ENCODE data around the gene CRYGS.

The CRYGS gene

GRCh38 chr3:186571644-186572013 is 27.4 kb upstream of the CRYGS start:
- Histone ChIP-seq H3K4me3 (ENCODE audit: low read length) (peak overlapping the region; percentile 91), H3K4me2 (ENCODE audit: low read length) (peak overlapping the region; percentile 86), H4K20me1 (ENCODE audit: control insufficient read depth, insufficient read depth, low read depth, low read length) (no peaks in the 10 kb centered on the region), H3K9me2 (replicated peaks; ENCODE audit: control insufficient read depth, low read length) (no peaks in the 10 kb centered on the region), H3K36me3 (ENCODE audit: control insufficient read depth, low read length) (peaks cover 62% of the 10 kb centered on the region), H3K4me1 (ENCODE audit: control insufficient read depth, low read length) (peaks cover 31% of the 10 kb centered on the region), H3K79me2 (ENCODE audit: control insufficient read depth, low read length) (peaks cover 88% of the 10 kb centered on the region), H3F3A (ENCODE audit: control insufficient read depth, insufficient read depth) (no peaks in the 10 kb centered on the region; the same call in 1 of the 2 replicates), H3K9me3 (ENCODE audit: control insufficient read depth, insufficient read depth, low read length) (no peaks in the 10 kb centered on the region), H3K27me3 (ENCODE audit: control insufficient read depth, low read length) (no peaks in the 10 kb centered on the region), H3K27ac (ENCODE audit: low read depth, low read length) (no peak overlapping the region)
- no peak for TF ChIP-seq EZH2phosphoT487 (IDR thresholded peaks at IDR 0.05; ENCODE audit: borderline replicate concordance, low read length)
- TF ChIP-seq, protein P1, sequence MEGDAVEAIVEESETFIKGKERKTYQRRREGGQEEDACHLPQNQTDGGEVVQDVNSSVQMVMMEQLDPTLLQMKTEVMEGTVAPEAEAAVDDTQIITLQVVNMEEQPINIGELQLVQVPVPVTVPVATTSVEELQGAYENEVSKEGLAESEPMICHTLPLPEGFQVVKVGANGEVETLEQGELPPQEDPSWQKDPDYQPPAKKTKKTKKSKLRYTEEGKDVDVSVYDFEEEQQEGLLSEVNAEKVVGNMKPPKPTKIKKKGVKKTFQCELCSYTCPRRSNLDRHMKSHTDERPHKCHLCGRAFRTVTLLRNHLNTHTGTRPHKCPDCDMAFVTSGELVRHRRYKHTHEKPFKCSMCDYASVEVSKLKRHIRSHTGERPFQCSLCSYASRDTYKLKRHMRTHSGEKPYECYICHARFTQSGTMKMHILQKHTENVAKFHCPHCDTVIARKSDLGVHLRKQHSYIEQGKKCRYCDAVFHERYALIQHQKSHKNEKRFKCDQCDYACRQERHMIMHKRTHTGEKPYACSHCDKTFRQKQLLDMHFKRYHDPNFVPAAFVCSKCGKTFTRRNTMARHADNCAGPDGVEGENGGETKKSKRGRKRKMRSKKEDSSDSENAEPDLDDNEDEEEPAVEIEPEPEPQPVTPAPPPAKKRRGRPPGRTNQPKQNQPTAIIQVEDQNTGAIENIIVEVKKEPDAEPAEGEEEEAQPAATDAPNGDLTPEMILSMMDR (IDR thresholded peaks at IDR 0.05; ENCODE audit: low read depth, low read length, poor library complexity, severe bottlenecking): no peak

DNA sequence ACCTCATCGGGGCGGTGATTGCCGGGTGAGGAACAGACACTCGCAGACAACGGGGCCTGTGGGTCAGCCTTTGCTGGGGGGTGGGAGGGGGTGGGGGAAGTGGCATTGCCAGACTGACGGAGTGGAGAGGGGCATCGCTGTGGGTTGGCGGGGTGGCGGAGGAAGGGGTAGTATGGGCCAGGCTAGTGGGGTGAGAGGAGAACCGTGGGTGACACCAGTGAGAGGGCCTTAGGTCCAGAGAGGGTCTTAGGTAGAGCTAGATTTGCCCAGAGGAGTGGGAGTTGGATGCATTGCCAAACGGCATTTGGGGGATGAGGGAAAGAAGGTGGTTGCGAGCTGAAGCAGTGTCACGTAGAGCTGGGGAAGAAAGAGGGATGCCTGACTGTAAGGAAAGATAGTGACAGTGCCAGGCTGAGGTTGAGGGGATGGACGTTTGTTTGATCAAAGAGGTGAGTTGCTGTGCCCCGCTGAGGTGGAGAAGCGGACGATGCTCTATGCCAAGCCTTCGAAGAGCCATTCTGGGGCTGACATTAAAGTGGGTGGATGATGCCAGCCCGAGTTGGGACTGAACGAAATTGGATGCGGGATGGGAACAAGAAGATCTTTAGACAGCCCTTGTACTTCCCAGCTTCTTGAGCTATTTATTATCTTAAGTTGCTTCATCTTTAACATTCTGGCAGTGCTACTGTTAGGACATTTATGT is 26.9 kb upstream of the CRYGS start:
- peaks cover 88% of the 10 kb centered on the region for H3K79me2 ChIP-seq (ENCODE audit: control insufficient read depth, low read length)

DNA sequence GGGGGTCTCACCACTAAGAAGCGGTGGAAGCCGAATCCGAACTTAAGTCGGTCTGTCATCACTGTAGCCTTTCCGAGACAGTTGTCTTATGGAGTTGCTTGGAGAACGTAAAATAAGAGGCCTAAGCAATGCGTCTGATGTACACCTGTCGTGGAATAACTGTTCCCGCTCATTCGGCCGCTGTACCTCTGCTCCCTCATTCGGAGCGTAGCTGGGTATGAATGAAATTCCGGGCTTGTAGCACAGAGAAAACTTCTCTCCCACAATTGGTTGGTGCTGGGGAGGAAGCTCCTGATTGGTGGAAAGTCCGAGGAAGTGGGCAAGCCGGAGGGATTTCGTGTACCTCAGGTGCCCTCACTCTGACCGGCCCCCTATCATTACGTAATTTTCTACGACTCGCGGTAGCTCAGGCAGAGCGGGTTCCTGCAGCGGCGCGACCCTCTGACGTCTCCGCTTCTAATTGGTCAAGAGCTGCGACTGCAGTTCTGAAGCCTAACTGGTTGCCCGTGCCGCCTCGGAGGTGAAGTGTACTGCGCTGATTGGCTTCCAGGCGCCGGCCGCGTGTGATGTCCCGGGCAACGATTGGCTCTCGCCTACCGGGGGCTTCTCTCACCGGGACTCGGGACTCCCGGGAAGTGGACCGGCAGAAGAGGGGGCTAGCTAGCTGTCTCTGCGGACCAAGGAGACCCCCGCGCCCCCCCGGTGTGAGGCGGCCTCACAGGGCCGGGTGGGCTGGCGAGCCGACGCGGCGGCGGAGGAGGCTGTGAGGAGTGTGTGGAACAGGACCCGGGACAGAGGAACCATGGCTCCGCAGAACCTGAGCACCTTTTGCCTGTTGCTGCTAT is 26.1 kb upstream of the CRYGS start, which contains the start of gene DNAJB11:
Gene DNAJB11 (plus strand): TSS at position 625 of the 845 bp plus-strand sequence. CDS start 178 bp downstream, at position 803.
- H3K9me2 ChIP-seq (replicated peaks; ENCODE audit: control insufficient read depth, low read length): no peaks in the 10 kb centered on the region
- no peaks in the 10 kb centered on the region; the same call in 1 of the 2 replicates for H3F3A ChIP-seq (ENCODE audit: control insufficient read depth, insufficient read depth)
- H3K4me2 ChIP-seq (ENCODE audit: low read length): peak within 1 kb of the TSS; percentile 89
- peak within 1 kb of the TSS; percentile 56 for H3K27ac ChIP-seq (ENCODE audit: low read depth, low read length)
- H3K4me1 ChIP-seq (ENCODE audit: control insufficient read depth, low read length): peaks cover 41% of the 10 kb centered on the region
- peaks cover 89% of the 10 kb centered on the region for H3K79me2 ChIP-seq (ENCODE audit: control insufficient read depth, low read length)
- no peak for TF ChIP-seq EZH2phosphoT487 (IDR thresholded peaks at IDR 0.05; ENCODE audit: borderline replicate concordance, low read length)
- TF ChIP-seq, protein P1 (IDR thresholded peaks at IDR 0.05; ENCODE audit: low read depth, low read length, poor library complexity, severe bottlenecking): no peak
- peak within 1 kb of the TSS; percentile 99 for H3K4me3 ChIP-seq (ENCODE audit: low read length)
- H3K9me3 ChIP-seq (ENCODE audit: control insufficient read depth, insufficient read depth, low read length): no peaks in the 10 kb centered on the region
- H3K36me3 ChIP-seq (ENCODE audit: control insufficient read depth, low read length): peaks cover 51% of the 10 kb centered on the region
- H4K20me1 ChIP-seq (ENCODE audit: control insufficient read depth, insufficient read depth, low read depth, low read length): no peaks in the 10 kb centered on the region
- H3K27me3 ChIP-seq (ENCODE audit: control insufficient read depth, low read length): no peaks in the 10 kb centered on the region

More for the DNA sequence above, 26.9 kb upstream of the CRYGS start:
- H3K27ac ChIP-seq (ENCODE audit: low read depth, low read length): peak overlapping the region; percentile 30; the same call in 1 of the 2 replicates
- H3K4me1 ChIP-seq (ENCODE audit: control insufficient read depth, low read length): peaks cover 35% of the 10 kb centered on the region
- no peaks in the 10 kb centered on the region for H3K9me3 ChIP-seq (ENCODE audit: control insufficient read depth, insufficient read depth, low read length)
- peak overlapping the region; percentile 91 for H3K4me3 ChIP-seq (ENCODE audit: low read length)
- no peak for TF ChIP-seq EZH2phosphoT487 (IDR thresholded peaks at IDR 0.05; ENCODE audit: borderline replicate concordance, low read length)
- TF ChIP-seq, protein P1 (IDR thresholded peaks at IDR 0.05; ENCODE audit: low read depth, low read length, poor library complexity, severe bottlenecking): no peak
- H4K20me1 ChIP-seq (ENCODE audit: control insufficient read depth, insufficient read depth, low read depth, low read length): no peaks in the 10 kb centered on the region
- H3K27me3 ChIP-seq (ENCODE audit: control insufficient read depth, low read length): no peaks in the 10 kb centered on the region
- H3F3A ChIP-seq (ENCODE audit: control insufficient read depth, insufficient read depth): no peaks in the 10 kb centered on the region; the same call in 1 of the 2 replicates
- peaks cover 56% of the 10 kb centered on the region for H3K36me3 ChIP-seq (ENCODE audit: control insufficient read depth, low read length)
- no peaks in the 10 kb centered on the region for H3K9me2 ChIP-seq (replicated peaks; ENCODE audit: control insufficient read depth, low read length)
- peak overlapping the region; percentile 86 for H3K4me2 ChIP-seq (ENCODE audit: low read length)
